NCI-H2171 (cell line): ENCODE data around the gene SERTM2.
A peak's percentile ranks its signal among the peaks of the same experiment; 100 is the strongest.
"Not testable (repeated sequence)": the region's sequence is repeated elsewhere in the genome, so short reads cannot be mapped to it uniquely, and the experiment has no call there.

Experiments used
- DNase-seq: peaks from one replicate; lab custom pipeline; 2025; lab: John Stamatoyannopoulos, UW

SERTM2 gene

DNA sequence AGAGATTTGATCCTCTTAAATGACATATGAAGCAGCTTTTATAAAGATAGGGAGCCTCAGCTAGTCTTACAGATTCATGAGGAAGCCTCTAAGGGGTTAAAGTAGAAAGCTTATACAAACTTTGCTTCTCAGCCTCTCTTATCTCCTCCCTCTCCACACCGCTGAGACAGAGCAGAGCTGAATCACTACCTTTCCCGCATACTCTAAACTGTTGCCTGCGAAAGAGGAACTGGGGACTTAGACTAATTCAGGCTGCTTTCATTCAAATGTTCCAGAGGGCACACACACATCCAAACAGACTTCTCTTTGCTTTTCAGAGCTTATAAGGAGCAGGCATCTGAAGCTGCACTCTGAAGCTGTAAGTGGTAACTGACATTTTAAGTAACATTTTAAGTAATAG, at the start of gene SERTM2:
Gene SERTM2 (plus strand): TSS at position 169 of the 400 bp plus-strand sequence. CDS start 7,213 bp downstream, outside the sequence.
- DNase-seq = no peak

DNA sequence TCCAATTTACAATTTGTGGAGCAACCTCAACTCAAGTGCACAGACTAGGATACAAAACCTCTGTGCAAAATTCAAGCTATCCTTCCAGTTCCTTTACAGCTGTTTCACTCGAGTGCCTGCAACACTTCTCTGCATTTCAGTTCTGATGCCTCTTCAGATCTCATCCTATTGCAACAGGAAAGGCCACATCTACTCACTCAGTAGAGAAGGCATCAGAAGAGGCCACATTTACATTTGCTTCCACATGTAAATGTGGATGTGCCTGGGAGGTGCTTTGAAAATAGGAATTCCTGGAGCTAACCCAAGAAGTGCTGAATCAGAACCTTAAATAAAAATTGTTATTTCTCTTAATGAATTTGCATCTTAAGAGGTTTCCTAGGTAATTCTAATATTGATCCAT, 45.8 kb upstream of the SERTM2 start:
- DNase-seq = no peak

DNA sequence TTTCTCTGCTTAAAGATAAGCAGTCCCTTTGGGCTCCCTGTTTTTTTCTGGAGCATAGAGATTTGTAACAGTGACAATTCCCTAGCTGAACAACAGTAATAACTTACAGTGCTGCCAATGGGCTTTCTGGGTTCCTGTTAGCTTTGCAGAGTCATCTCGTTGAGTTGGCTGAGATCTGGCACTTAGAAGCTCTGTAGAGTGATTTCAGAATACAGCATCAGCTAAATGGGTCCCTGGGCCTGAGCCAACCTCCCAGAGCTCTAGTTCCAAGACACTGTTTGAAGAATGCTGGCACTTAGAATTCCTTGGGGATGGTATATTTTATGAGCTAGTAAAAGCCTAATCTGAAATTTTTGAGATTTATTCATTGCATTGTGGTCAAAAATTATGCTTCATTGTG, 43.5 kb upstream of the SERTM2 start:
- DNase-seq = no peak

DNA sequence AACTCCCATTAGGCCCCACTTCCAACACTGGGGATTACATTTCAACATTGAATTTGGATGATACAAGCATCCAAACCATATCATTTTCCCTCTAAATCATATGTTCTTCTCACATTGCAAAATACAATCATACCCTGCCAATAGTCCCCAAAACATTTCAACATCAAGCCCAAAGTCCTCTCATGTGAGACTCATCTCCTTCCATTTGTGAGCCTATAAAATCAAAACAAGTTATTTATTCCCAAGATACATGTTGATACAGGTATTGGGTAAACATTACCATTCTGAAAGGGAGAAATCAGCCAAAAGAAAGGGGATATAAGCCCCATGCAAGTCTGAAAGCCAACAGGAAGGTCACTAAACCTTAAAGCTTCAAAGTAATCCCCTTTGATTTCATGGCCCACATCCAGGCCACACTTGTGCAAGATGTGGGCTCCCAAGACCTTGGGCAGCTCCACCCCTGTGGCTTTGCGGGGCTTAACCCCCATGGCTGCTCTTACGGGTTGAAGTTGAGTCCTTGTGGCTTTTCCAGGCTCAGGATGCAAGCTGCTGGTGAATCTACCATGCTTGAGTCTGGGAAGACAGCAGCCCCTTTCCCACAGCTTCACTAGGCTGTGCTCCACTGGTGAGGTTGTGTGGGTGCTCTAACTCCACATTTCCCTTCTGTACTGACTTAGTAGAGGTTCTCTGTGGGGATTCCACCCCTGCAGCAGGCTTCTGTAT, 40.6 kb upstream of the SERTM2 start:
- DNase-seq = no peak

DNA sequence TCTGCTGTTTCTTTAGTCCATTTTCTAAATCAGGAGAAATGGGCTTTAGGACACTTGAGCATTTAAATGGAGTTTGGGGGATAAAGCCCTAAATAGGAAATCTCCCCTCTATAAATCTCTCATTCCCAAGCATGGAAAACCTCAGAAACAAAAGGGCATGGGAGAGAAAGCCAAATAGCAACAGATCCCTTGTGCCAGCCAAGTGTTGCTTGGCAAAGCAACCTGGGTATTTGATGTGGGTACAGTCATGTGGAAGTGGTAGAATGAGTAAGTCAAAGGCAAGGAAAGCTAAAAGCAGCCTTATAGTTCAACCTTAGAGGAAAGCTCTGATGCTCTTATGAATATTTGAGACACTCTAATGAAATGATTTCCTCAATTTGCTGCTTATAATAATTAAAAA, 29.5 kb upstream of the SERTM2 start:
- DNase-seq = no peak

DNA sequence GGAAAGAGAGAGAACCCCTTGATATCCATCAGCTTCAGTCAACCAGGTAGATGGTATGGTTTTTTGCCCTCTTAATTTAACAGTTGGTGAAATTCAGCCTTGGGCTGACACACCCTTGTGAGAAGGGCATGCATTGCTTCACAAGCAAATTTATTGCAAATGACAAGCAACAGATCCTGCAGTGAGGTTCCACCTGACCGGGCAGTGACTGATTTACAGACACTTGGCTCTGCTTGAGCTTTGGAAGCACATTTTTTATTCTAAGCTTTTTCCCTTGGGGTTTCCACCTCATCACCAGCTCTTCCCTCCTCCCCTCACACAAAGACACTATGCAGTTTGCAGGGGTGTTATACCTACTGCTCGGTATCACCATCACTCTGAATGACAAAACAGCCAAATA, 28.3 kb upstream of the SERTM2 start:
- DNase-seq = peak; percentile 3

DNA sequence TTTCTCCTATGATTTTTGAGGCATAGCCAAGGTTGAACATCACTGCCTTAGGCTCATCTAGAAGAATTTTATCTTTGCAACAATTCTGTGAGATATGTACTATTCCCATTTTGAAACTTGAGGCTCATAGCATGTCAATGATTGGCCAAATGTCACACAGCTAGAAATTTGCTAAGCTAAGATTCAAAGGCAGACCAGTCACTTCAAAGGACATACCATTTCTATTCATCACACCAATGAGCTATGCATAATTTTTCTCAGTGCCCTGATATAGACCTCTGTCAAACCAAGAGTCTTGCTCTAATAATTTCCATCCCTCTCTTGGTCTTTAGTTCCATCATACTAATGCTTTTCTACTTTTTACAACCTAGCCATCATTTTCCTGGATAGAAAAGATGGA, 27.6 kb upstream of the SERTM2 start:
- DNase-seq = no peak

DNA sequence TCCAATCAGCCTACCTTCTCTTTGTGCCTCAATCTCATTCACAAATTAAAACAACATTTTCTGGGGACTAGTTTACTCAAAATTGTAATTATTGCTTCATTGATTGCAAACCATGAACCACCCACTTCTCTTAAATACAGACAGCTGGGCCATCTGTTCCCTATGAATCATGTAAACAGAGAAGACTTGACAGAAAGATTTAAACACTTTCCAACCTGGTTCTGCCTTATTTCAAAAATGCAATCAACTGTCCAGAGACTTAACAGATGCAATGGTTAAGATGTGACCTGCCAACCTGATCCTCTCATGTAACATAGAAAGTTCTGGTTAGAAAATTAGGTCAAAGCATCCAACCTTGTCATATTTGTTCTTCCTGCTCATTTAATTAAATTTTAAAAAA, 20.8 kb upstream of the SERTM2 start:
- DNase-seq = peak; percentile 58

DNA sequence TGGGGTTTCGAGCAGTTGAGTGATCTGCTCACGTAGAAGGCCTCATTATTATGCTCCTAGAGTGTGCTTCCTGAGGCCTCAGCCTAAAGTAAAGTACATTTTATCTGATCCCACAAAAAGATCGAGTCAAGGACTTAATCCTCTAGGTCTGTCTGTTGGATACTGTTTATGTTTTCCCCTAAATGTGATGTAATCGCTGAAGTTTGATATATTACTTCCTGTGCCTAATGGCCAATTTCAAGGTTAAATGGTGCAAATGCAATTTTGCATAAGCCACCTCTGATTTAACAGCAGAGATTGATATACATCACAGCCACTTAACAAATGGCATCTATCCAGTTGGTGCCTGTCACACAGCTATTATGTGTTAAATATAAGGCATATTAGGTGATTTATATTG, 19.4 kb upstream of the SERTM2 start:
- DNase-seq = no peak

DNA sequence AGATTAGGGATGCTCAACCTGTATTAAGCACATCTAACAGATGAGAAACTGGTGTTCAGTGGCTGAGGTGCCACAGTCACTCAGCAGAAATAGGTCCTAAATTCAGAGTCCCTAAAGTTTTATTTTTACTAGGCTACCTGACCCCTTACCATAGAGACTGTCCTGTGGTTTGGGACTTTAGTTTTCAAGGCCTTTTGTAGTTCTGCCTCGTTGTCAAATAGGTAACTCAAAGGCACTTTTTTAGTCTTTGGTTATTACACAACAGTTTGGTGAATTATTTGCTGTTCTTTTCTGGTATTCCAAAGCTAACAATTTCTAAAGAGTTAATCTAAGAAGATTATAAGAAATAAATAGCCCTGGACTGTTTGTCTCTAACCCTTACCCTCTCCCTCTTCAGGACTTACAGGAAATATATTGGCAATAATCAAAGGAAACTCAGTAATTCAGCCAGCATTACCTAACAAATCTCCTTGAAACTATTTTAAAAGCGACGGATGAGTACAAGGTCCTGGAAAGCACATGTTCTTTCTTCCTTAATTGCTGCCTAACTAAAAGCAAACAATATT, 12.8 kb upstream of the SERTM2 start:
- DNase-seq = no peak

DNA sequence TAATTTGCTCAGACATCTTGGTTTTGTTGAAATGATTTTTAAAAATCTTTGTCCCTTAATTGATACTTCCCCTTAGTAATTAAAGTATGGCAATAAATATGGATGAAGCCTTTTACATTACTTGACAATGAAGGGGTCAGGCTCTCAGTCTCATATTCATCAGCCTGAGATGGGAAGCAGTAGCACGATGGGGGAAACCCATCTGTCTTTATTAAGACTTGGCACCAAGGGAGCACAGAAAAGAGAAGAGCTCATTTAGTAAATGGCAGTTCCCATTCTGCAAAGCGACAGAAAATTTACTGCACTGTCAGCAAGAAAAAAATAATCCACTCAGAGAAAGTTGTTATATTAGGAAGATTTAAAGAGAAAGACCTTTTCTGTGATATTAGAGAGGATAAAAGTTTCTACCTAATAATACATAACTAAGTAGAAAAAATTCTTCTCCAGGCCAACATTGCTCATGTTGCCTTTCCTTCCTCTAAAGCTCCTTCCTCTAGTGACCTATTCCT, 7.9 kb upstream of the SERTM2 start:
- no peak for DNase-seq

DNA sequence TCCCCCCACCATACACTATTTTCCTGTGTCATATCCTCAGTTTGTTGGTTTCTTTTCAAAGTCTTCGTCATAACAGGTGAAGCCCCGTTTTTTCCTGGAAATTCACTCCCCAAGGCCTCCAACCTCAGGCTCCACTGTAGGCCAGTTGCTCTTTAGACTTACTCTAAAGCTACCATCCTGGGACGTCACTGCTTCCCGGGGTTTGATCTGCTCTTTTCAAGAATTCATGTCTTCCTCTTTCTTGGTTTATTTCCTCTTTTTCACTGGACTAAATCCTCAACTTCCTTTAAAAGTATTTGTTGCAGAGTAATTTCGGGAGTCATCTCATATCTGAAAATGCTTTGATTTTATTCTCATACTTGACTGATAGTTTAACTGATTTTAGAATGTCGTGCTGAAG, 6.5 kb upstream of the SERTM2 start:
- DNase-seq = no peak

DNA sequence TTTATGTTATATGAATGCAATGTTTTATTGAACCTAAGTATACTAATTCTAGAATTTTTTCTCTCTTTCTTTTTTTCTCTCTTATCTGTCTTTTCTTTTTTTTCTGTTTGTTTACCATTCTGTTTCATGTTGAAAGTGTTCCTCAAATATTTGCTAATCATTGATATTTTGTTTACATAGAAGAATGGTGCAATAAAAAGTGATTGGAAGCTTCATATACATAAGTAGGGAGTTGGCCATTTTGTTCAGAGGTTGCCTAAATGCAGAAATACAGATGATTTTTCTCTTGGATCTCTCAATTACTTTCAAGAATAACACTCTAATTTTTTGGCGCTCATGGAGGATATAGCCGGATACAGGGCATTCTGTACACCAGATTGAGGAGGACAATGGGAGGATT, 5.7 kb upstream of the SERTM2 start:
- DNase-seq = no peak

DNA sequence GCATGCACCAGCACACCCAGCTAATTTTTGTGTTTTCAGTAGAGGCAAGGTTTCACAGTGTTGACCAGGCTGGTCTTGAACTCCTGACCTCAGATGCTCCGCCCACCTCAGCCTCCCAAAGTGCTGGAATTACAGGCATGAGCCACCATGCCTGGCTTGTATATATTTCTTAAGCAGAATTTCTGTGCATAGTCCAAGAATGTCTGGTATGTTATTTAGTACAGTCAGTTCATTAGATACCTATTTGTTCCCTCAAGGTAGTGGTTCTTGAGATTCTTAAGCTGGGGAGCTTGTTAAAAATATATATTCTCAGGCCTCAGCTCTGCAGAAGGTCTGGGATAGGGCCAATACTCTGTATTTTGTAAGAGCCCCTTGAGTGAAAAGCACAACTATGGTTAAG, 4.6 kb upstream of the SERTM2 start:
- no peak for DNase-seq

DNA sequence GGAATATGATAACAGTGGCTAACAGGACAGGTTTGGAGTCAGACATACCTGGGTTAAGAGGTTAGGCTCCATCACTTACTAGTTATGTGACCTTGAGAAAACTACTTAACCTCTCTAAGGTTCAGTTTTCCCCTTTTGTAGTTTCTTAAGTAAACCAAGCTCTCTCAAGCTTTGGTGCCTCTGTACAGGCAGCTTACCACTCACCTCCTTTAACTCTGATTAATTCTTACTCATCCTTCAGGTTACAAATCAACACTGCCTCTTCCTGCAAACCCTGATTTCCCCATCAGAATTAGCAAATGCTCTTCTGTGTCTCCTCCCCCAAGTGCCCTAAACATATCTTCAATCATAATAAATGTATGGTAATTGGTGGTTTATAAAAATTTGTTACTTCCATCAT, 3.5 kb upstream of the SERTM2 start:
- no peak for DNase-seq

DNA sequence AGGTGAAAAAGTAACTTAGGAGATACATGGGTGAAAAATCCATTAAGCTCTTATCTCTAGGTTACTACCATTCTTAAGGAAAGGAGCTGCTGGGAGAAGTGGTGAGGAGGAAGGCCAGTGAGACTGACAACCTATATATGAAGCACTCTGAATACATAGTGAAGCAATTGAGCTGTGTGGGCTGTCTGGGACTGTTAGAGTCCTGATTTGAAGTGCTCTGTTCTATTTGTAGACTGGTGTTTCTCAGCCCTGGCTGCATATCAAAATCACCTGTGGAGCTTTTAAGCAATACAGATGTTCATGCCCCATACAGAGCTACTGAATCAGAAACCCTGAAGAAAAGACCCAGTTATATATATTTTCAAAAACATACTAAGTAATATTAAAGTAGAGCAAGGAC, 3.9 kb downstream of the SERTM2 start:
- DNase-seq = no peak

DNA sequence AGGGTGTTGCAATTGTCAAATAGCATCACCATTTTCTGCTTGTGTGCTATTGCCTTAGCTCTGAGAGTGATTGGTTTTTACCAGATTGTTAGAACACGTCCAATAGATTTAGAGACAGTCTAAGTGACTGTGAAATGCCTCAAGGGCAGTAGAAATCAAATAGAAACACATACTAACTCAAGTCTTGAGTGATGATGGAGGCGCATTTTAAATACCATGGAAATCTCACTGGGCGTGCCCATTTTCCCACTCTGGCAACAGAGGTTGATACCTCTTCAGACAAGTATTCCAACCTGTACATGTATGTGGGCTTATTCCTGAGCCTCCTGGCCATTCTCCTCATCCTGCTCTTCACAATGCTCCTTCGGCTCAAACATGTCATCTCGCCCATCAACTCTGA, 7.2 kb downstream of the SERTM2 start:
- DNase-seq = no peak

DNA sequence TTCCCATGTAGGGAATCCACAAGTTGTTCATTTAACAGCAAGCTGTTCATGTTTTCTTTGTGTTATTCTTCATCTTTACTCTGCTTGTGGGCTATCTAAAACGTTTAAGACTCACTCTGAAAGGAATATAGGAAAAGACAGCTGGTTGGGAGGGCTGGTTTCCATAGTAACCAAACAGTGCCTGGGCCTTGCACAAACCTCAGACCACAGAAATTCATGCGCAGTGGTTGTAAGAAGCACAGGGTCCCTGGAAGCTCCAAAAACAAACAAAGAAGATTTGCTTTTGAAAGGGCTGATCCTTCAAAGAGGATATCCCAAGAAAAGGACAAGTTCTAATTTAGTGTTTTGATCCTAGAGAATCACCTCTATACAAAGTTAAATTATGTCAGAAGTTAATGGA, 7.8 kb downstream of the SERTM2 start:
- peak; percentile 50 for DNase-seq

DNA sequence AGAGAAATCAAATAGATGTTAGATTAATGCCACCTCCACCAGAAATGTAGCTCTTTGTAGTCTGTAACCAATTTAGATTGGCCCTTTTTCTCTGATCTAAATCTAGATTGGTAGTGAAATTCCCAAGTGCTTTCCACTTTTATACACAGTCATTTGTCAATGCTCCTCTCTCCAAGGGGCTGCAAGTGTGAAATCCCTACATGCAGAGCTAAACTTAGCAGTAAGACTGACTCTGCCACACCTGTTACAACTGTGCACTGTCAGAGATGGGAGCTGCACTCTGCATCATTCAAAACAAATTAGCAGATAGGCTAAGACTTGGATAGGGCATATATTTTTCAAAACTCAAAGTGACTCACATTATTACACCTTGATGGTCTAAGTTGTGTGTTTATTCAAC, 9.1 kb downstream of the SERTM2 start:
- DNase-seq = no peak

DNA sequence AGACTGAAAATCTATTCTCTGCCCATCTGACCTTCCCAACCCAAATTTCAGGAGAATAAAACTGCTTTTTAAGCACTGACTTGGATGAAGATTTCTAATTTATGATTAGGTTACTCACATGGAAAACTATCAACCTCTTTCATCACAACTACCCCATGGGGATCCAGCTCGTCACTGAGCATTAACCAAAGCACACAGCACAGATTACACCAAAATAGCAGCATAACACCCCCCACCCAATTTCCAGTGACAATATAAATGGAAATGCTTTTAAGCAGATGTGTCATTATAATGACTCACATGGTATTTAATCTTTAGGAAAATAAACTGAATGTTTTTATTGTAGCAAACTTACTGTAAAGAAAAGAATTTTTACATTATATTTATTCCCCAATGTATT, 9.7 kb downstream of the SERTM2 start:
- no peak for DNase-seq

DNA sequence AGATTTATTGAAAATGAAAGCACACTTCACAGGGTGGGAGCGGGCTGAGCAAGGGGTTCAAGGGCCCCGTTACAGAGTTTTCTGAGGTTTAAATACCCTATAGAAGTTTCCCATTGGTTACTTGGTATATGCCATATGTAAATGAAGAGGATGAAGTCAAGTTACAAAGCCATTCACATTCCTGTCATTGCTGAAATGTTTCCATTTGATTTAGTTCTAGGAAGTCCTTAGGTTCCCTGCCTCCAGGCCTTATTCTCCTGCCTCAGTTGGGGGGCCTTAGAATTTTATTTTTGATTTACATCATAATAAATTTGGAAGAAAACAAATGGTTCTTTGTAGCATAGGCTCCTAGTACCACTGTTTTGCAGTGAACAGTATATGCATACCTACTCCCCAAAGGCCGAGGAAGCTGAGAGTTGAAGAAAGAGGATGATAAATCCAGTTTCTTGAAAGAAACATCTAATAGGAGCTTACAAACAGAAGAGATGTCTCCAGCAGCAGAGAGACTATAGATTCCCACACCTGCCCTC, 31.8 kb downstream of the SERTM2 start:
- no peak for DNase-seq

DNA sequence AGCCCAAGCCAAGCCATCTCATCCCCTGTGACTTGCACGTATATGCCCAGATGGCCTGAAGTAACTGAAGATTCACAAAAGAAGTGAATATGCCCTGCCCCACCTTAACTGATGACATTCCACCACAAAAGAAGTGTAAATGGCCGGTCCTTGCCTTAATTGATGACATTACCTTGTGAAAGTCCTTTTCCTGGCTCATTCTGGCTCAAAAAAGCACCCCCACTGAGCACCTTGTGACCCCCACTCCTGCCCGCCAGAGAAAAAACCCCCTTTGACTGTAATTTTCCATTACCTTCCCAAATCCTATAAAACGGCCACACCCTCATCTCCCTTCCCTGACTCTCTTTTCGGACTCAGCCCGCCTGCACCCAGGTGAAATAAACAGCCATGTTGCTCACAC, 37.8 kb downstream of the SERTM2 start:
- DNase-seq = not testable (repeated sequence)

DNA sequence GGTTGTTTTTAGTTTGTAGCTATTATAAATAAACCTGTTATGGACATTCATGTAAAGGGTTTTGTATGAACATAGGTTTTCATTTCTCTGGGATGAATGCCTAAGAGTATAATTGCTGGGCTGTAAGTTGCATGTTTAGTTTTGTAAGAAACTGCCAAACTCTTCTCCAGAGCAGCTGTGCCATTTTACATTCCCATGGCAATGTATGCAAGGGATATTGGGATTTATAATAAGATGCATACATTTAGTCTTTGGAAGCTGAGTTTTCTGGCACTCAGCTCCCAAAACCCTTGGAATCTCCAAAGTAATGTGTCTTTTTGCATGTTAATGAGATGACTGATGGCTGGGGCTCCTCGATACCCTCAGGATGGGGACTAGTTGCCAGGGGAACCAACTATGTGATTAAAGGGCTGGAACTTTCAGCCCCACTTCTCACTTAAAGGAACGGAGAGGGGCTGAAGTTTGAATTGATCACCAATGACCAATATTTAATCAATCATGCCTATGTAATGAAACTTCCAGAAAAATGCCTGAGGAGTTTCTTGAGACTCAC, 44.0 kb downstream of the SERTM2 start:
- no peak for DNase-seq
